C4-2B (cell line): ENCODE data around the gene SPHK2.

ENCODE experiments used
- H3K27ac ChIP-seq: fragments of 450-650 bp; 2 replicates; pipeline ENCODE4 v1.5.1; 2017
- ZFX ChIP-seq: fragments of 450-650 bp; IDR thresholded peaks from 2 replicates; pipeline ENCODE4 v1.6.1; 2017
- TF ChIP-seq, protein P1 (sequence below): fragments of 450-650 bp; conservative IDR thresholded peaks from 2 replicates; pipeline ENCODE4 v1.5.1; 2017; ENCODE audit warnings: mild to moderate bottlenecking

SPHK2 gene

DNA sequence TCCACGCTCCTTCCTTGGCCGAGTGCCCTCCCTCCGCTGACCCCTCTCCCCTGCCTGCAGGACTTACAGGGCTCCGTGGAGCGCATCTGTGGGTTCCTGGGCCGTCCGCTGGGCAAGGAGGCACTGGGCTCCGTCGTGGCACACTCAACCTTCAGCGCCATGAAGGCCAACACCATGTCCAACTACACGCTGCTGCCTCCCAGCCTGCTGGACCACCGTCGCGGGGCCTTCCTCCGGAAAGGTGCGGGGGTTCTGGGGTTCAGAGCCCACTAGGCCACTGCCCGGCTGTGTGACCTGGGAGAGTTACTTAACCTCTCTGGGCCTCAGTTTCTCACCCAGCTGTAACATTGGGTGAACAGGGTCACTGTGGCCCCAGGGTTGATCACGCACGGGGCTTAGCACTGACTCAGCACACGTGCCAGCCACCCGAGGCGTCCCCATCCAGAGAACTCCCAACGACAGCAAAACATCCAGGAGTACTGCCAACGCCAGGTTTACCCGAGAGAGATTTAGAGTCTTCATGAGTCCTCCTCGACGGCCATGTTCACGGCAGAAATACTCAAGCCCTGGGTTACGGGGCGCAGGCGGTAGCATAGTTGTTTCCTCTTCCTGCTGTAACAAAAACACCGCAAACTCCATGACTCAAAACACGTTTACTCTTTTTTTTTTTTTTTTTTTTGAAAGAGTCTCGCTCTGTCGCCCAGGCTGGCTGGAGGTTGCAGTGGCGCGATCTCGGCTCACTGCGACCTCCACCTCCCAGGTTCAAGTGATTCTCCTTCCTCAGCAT lies 22.4 kb upstream of the SPHK2 start:
- H3K27ac ChIP-seq = no peak overlapping the region
- TF ChIP-seq ZFX = no peak
- TF ChIP-seq, protein P1, sequence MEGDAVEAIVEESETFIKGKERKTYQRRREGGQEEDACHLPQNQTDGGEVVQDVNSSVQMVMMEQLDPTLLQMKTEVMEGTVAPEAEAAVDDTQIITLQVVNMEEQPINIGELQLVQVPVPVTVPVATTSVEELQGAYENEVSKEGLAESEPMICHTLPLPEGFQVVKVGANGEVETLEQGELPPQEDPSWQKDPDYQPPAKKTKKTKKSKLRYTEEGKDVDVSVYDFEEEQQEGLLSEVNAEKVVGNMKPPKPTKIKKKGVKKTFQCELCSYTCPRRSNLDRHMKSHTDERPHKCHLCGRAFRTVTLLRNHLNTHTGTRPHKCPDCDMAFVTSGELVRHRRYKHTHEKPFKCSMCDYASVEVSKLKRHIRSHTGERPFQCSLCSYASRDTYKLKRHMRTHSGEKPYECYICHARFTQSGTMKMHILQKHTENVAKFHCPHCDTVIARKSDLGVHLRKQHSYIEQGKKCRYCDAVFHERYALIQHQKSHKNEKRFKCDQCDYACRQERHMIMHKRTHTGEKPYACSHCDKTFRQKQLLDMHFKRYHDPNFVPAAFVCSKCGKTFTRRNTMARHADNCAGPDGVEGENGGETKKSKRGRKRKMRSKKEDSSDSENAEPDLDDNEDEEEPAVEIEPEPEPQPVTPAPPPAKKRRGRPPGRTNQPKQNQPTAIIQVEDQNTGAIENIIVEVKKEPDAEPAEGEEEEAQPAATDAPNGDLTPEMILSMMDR = no peak

- TF ChIP-seq ZFX = no peak
- TF ChIP-seq, protein P1 = no peak
Observed at GRCh38 chr19:48598996-48599700, 20.2 kb upstream of the SPHK2 start.

DNA sequence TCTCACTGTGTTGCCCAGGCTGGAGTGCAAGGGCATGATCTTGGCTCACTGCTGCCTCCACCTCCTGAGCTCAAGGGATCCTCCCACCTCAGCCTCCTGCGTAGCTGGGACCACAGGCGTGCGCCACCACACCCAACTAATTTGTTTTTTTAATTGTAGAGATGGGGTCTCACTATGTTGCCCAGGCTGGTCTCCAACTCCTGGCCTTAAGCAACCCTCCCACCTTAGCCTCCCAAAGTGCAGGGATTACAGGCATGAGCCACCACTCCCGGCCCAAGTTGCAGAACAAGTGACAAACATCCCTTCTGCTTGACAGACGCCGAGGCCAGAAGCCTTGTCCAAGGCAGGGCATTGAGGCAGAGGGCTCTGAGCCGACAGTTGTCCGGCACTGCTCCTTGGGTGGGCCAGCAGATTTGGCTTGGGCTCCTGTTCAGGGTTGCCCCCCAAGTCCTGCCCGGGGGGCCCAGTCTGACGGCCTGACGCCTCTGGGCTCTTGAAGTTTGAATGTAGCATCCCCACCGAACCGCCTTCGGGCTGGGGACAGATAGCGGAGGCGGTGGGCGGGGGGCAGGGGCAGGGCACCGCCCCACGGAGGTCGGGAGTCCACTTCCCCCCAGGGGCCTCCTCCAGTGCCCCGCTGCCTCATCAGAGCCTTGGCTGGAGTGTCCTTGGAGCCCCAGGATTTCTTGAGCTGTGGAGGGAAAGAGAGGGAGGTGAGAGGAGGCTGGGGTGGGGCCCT lies 18.5 kb upstream of the SPHK2 start:
- no peak overlapping the region for H3K27ac ChIP-seq
- no peak for TF ChIP-seq ZFX
- TF ChIP-seq, protein P1 = no peak

More at GRCh38 chr19:48598996-48599700, 20.2 kb upstream of the SPHK2 start:
- H3K27ac ChIP-seq = no peak overlapping the region

GRCh38 chr19:48603001-48603400 lies 16.3 kb upstream of the SPHK2 start:
- TF ChIP-seq, protein P1 = no peak
- TF ChIP-seq ZFX = no peak
- H3K27ac ChIP-seq = no peak overlapping the region

DNA sequence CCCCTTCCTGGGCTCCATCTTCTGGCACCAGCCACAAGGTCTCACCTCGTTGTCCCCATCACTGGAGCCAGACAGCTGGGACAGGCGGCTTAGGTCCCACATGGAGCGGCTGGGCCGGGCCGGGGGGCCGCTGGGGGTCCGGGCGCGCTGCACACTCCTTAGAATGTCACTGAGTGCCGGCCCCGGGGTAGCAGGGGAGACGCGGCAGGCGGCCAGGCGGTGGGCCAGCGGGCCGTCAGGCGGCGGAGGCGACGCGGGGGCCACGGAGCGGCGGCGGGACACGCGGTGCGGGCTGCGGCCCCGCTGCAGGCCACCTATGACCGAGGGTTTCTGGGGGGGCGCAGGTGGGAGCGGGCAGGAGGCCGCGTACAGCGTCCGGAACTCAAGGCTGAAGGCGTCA lies 15.9 kb upstream of the SPHK2 start:
- H3K27ac ChIP-seq = no peak overlapping the region
- no peak for TF ChIP-seq ZFX
- TF ChIP-seq, protein P1 = no peak

DNA sequence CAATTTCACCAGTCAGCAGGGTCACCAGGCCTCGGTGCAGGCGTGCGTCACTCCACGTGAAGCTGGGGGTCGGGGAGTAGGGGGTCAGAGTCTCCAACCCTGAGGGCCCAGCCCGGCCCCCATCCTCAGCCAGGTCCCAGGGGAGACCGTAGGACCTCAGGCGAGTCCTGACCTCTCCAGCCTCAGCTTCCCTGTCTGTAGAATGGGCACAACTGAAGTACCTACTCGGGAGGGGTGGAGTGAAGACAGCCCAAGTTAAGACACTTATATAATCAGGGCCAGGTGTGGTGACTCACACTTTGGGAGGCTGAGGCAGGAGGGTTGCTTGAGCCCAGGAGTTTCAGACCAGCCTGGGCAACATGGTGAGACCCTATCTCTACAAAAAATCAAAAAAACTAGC lies 15.5 kb upstream of the SPHK2 start:
- no peak overlapping the region for H3K27ac ChIP-seq
- no peak for TF ChIP-seq ZFX
- TF ChIP-seq, protein P1 = no peak
